RWPE1 (cell line): ENCODE results near the gene RAB15.
A peak's percentile ranks its signal among the peaks of the same experiment; 100 is the strongest.

Experiments
- CTCF ChIA-PET: fragments of 350-600 bp; sonication (Branson Sonifier 250); formaldehyde crosslinking; extraction: SDS; loops from one replicate; lab custom pipeline; 2021; lab: Yijun Ruan, JAX
- POLR2A ChIA-PET: fragments of 400-600 bp; formaldehyde crosslinking; extraction: SDS; loops from one replicate; lab custom pipeline; 2020; ENCODE audit warnings: antibody characterized with exemption; ENCODE audit not compliant: low non-redundant PET; lab: Yijun Ruan, JAX
- DNase-seq: peaks from one replicate; pipeline ENCODE4 v3.0.0; 2012; ENCODE audit warnings: low spot score
- H3K27ac ChIP-seq: fragments of 450-650 bp; 2 replicates; pipeline ENCODE4 v1.5.1; 2017
- CTCF ChIP-seq: fragments of 450-650 bp; conservative IDR thresholded peaks from 2 replicates; pipeline ENCODE4 v1.5.1; 2017; ENCODE audit warnings: low read depth, mild to moderate bottlenecking

The RAB15 gene

GRCh38 chr14:64912261-64912660, 59.9 kb downstream of the RAB15 start:
- no peak for DNase-seq
- CTCF ChIA-PET, result interaction anchor here (2.5 kb wide), 1 partner anchor 89 kb away, joined by 22 read pairs; no protein-coding TSS in a partner anchor
- no peak for TF ChIP-seq CTCF
- no peak overlapping the region for H3K27ac ChIP-seq
- POLR2A ChIA-PET, result no interaction called here

- DNase-seq, result peak; percentile 26
- peak; percentile 59 for TF ChIP-seq CTCF
- ChIA-PET CTCF (interaction anchor here (0.6 to 2.5 kb wide), 10 partner anchors 9 to 518 kb away, joined by 3 to 22 read pairs (median 3); no protein-coding TSS in a partner anchor), POLR2A (no interaction called here)
- no peak overlapping the region for H3K27ac ChIP-seq
These were observed 61.2 kb downstream of the RAB15 start for GRCh38 chr14:64910847-64911495.

- no peak overlapping the region for H3K27ac ChIP-seq
- CTCF ChIA-PET, result interaction anchor here (0.7 to 1.2 kb wide), 2 partner anchors 14 to 30 kb away, joined by 3 read pairs; no protein-coding TSS in a partner anchor
- POLR2A ChIA-PET, result no interaction called here
- DNase-seq, result no peak
- no peak for TF ChIP-seq CTCF
These were observed 66.1 kb downstream of the RAB15 start for GRCh38 chr14:64906022-64906421.

- CTCF ChIA-PET, result interaction anchor here (1.6 kb wide), 1 partner anchor 8 kb away, joined by 7 read pairs; no protein-coding TSS in a partner anchor
- POLR2A ChIA-PET, result no interaction called here
- DNase-seq, result no peak
- no peak overlapping the region for H3K27ac ChIP-seq
- no peak for TF ChIP-seq CTCF
These were observed 72.2 kb downstream of the RAB15 start for GRCh38 chr14:64899958-64900357.
